HG03469 (cell line): ENCODE results near the gene CD200R1.

Experiments
- ATAC-seq: cut with Tn5 transposase; IDR thresholded peaks from one replicate; pipeline ENCODE4 v1.9.1; 2021; ENCODE audit warnings: mild to moderate bottlenecking, moderate library complexity, moderate number of reproducible peaks; ENCODE audit not compliant: unreplicated experiment

Gene CD200R1

GRCh38 chr3:112889357-112889756 is 85.5 kb downstream of the CD200R1 start:
- no peak for ATAC-seq

DNA sequence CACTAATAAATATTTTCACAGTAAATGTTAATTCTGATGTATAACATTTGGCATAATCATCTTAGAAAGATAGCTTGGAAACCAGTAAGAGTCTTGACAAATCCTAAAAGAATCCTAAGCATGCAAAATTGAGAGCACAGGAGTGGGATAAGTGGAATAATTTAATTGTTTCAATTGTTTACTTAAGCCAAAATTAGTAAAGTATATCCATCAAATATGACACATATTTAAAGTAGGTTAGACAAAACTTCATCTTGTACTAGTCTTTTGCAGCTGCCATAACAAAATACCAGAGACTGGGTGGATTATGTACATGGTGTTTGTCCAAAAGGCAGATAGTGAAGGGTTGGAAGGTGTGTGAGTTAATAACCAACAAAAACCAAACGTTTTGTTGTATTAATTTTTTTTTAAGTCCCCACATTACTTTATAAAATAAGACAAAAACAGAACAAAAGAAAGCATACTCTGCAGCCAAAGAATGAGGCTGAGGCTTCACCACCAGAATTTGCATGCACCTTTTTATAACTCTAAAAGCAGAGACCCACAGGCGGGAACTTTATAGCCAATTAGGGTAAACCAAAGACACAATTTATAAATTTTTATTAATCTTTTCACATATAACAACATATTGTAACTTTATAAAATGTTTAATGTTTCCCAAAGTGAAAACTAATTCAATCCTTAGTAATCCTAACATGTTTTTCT is 86.4 kb downstream of the CD200R1 start:
- ATAC-seq, result no peak

- no peak for ATAC-seq
These were observed 90.1 kb downstream of the CD200R1 start for GRCh38 chr3:112884678-112885290.

GRCh38 chr3:112881891-112882290 is 93.0 kb downstream of the CD200R1 start:
- ATAC-seq, result no peak

DNA sequence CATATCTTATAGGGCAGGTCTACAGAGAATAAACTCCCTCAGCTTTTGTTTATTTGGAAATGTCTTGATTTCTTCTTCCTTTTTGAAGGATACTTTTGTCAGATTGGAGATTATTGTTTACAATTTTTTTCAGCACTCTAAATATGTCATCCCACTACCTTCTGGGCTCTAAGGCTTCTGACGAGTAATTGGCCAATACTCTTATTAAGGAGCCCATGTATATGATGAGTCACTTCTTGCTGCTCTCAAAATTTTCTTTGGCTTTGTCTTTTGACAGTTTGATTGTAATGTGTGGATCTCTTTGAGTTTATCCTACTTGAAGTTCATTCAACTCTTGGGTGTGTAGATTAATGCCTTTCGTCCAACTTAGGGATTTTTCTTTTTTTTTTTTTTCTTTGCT is 99.3 kb downstream of the CD200R1 start:
- no peak for ATAC-seq

- no peak for ATAC-seq
These were observed 100.2 kb downstream of the CD200R1 start for GRCh38 chr3:112874725-112875124.

- peak; percentile 55 for ATAC-seq
These were observed 101.3 kb downstream of the CD200R1 start for GRCh38 chr3:112873632-112874031.

DNA sequence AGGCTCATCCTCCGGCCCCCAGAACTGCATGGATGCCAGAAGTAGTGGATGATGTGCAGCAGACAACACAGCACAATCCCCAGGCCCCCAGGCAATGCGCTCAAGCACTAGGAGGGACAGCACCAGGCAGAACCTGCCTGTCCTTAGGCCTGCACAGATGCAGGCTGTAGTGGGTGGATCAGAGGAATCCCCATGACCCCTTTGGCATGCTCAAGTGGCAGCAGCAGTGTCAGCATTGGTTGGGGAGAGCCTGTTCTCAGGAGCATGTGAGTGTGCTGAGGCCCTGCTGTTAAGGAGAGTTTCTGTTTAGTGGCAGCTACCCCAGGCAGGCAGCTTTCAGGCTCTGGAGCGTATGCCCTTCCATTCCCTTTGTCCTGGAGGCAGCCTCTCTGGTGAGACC is 103.2 kb downstream of the CD200R1 start:
- ATAC-seq, result no peak
